Neural progenitor cell (in vitro differentiated cells): ENCODE data around the gene ZNF221.

Source experiments
- EZH2 ChIP-seq: fragments of 200-600 bp; sonication (generic); IDR thresholded peaks from 2 replicates; pipeline ENCODE4 v1.6.1; 2017; ENCODE audit warnings: antibody characterized with exemption, mild to moderate bottlenecking, moderate library complexity
- EZH2phosphoT487 ChIP-seq: fragments of 200-600 bp; sonication (generic); IDR thresholded peaks from 2 replicates; pipeline ENCODE4 v1.6.1; 2017; ENCODE audit warnings: antibody characterized with exemption
- TF ChIP-seq, protein P1 (sequence below): fragments of 200-600 bp; sonication (generic); IDR thresholded peaks from 2 replicates; pipeline ENCODE4 v1.5.1; 2017; ENCODE audit warnings: antibody characterized with exemption, mild to moderate bottlenecking

GRCh38 chr19:43934055-43934984 is 16.7 kb upstream of the ZNF221 start:
- TF ChIP-seq, protein P1, sequence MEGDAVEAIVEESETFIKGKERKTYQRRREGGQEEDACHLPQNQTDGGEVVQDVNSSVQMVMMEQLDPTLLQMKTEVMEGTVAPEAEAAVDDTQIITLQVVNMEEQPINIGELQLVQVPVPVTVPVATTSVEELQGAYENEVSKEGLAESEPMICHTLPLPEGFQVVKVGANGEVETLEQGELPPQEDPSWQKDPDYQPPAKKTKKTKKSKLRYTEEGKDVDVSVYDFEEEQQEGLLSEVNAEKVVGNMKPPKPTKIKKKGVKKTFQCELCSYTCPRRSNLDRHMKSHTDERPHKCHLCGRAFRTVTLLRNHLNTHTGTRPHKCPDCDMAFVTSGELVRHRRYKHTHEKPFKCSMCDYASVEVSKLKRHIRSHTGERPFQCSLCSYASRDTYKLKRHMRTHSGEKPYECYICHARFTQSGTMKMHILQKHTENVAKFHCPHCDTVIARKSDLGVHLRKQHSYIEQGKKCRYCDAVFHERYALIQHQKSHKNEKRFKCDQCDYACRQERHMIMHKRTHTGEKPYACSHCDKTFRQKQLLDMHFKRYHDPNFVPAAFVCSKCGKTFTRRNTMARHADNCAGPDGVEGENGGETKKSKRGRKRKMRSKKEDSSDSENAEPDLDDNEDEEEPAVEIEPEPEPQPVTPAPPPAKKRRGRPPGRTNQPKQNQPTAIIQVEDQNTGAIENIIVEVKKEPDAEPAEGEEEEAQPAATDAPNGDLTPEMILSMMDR: no peak
- TF ChIP-seq EZH2phosphoT487: no peak
- TF ChIP-seq EZH2: no peak
